K562 (cell line): ENCODE results near the gene ELSPBP1. TPM values are rescaled to one million over a fixed set of nuclear protein-coding genes. Genes with fewer than 3 reads are reported as not detected.

Source experiments
- ATAC-seq: fragments of 200-7000 bp; cut with Tn5 transposase; 3 replicates; pipeline ENCODE4 v1.9.1; 2020; ENCODE audit warnings: moderate library complexity
- BruUV-seq: library from RNA; stranded (reverse); fragments of 400-500 nt; replicated peaks from 2 replicates; lab custom pipeline; 2021; lab: Mats Ljungman, UMichigan
- CTCF ChIA-PET: fragments of 300-600 bp; formaldehyde crosslinking; extraction: SDS; loops from one replicate; lab custom pipeline; 2021; ENCODE audit warnings: low intra/inter-chr PET ratio; lab: Yijun Ruan, JAX
- POLR2A ChIA-PET: fragments of 300-600, 350-650 bp; sonication (Branson Sonifier 250); formaldehyde crosslinking; extraction: SDS; loops from one replicate; lab custom pipeline; 2021; ENCODE audit warnings: antibody characterized with exemption, inconsistent platforms; lab: Yijun Ruan, JAX
- DNase-seq, 4 experiments: peaks; one replicate each; pipeline versions ENCODE4 v3.0.0 to v3.0.0-alpha.2; 2011 to 2018; ENCODE audit warnings: low spot score in 3 of 4, mixed read lengths in 3 of 4; ENCODE audit errors: extremely low read depth in 1 of 4
- FAIRE-seq: peaks from 2 replicates; lab custom pipeline; 2011; peaks lifted over from hg19 to GRCh38; lab: Jason Lieb, UNC
- H2AFZ ChIP-seq: 2 replicates; pipeline ENCODE4 v1.6.0; 2011; ENCODE audit warnings: low read depth, low read length, control low read depth, inconsistent platforms
- H3K27ac ChIP-seq: fragments of 200-600 bp; 3 replicates; pipeline ENCODE4 v1.8.0; 2011; ENCODE audit warnings: low read depth, mild to moderate bottlenecking, control low read depth, inconsistent platforms, low read length, moderate library complexity, mixed read lengths; ENCODE audit errors: extremely low read depth
- H3K27me3 ChIP-seq, 2 experiments: fragments of 300-600 bp in 1 of 2; 2 replicates in 1 of 2; 3 replicates in 1 of 2; pipeline versions ENCODE4 v1.6.0 to v1.8.0; 2011; ENCODE audit warnings: inconsistent platforms in 2 of 2, low read length in 2 of 2, mild to moderate bottlenecking in 1 of 2, mixed read lengths in 1 of 2, moderate library complexity in 1 of 2; ENCODE audit not compliant: control insufficient read depth in 2 of 2, insufficient read depth in 2 of 2
- H3K36me3 ChIP-seq: fragments of 300-600 bp; 3 replicates; pipeline ENCODE4 v1.8.0; 2011; ENCODE audit warnings: mild to moderate bottlenecking, low read length, inconsistent platforms; ENCODE audit not compliant: control insufficient read depth, insufficient read depth
- H3K4me1 ChIP-seq, 2 experiments: fragments of 200-600 bp in 1 of 2; replicated peaks in 1 of 2; 2 replicates in 1 of 2; 3 replicates in 1 of 2; pipeline versions ENCODE4 v1.5.1 to v1.8.0; 2011; ENCODE audit warnings: inconsistent platforms in 2 of 2, low read length in 2 of 2, mild to moderate bottlenecking in 1 of 2, mixed read lengths in 1 of 2, moderate library complexity in 1 of 2; ENCODE audit not compliant: control insufficient read depth in 2 of 2, insufficient read depth in 2 of 2
- H3K4me2 ChIP-seq: 2 replicates; pipeline ENCODE4 v1.6.1; 2011; ENCODE audit warnings: low read length, control low read depth, inconsistent platforms, mixed read lengths; ENCODE audit not compliant: insufficient read depth
- H3K4me3 ChIP-seq: fragments of 200-600 bp; sonication (generic), shearing (Covaris generic); 2 replicates; pipeline ENCODE4 v1.5.1; 2016; ENCODE audit warnings: control low read depth, inconsistent platforms
- H3K79me2 ChIP-seq: fragments of 200-600 bp; 3 replicates; pipeline ENCODE4 v1.8.0; 2011; ENCODE audit warnings: low read length, inconsistent platforms; ENCODE audit not compliant: control insufficient read depth, insufficient read depth
- H3K9ac ChIP-seq, 2 experiments: 2 replicates each; pipeline versions ENCODE4 v1.6.0 to v1.6.1; 2011; ENCODE audit warnings: low read depth in 2 of 2, low read length in 2 of 2, control low read depth in 1 of 2, inconsistent platforms in 1 of 2, mild to moderate bottlenecking in 1 of 2, mixed read lengths in 1 of 2; ENCODE audit not compliant: insufficient read depth in 1 of 2
- H3K9me1 ChIP-seq: one replicate; pipeline ENCODE4 v1.6.0; 2011; ENCODE audit warnings: inconsistent platforms, mild to moderate bottlenecking, low read length, moderate library complexity; ENCODE audit not compliant: control insufficient read depth, insufficient read depth
- H3K9me3 ChIP-seq: replicated peaks from 2 replicates; pipeline ENCODE4 v1.5.1; 2011; ENCODE audit warnings: low read depth, low read length, inconsistent platforms; ENCODE audit not compliant: control insufficient read depth, insufficient read depth
- H4K20me1 ChIP-seq: replicated peaks from 2 replicates; pipeline ENCODE4 v1.6.1; 2011; ENCODE audit warnings: low read length, inconsistent platforms, mixed read lengths; ENCODE audit not compliant: control insufficient read depth, insufficient read depth
- HMG20B ChIP-seq: fragments of 250-450 bp; sonication (Bioruptor Pico); IDR thresholded peaks from 2 replicates; pipeline ENCODE4 v1.5.0; 2021; ENCODE audit warnings: mild to moderate bottlenecking
- PHB2 ChIP-seq: fragments of 450-650 bp; IDR thresholded peaks from 2 replicates; pipeline ENCODE4 v1.6.1; 2017; ENCODE audit warnings: low read depth
- PREB ChIP-seq: sonication (generic); formaldehyde crosslinking; IDR thresholded peaks from 2 replicates; pipeline ENCODE4 v1.8.1; 2023; ENCODE audit warnings: mild to moderate bottlenecking, missing genetic modification reagents
- PRMT5 ChIP-seq: sonication (generic); formaldehyde crosslinking; IDR thresholded peaks from 2 replicates; pipeline ENCODE4 v1.5.0; 2020; ENCODE audit warnings: missing genetic modification reagents
- RBM15 ChIP-seq: fragments of 200-400 bp; formaldehyde crosslinking; IDR thresholded peaks from 2 replicates; pipeline ENCODE4 v1.6.1; 2018; ENCODE audit warnings: mild to moderate bottlenecking, low read length, moderate library complexity; ENCODE audit not compliant: insufficient read depth
- RBM22 ChIP-seq: fragments of 200-400 bp; formaldehyde crosslinking; IDR thresholded peaks from 2 replicates; pipeline ENCODE4 v1.6.1; 2018; ENCODE audit warnings: low read length, low read depth; ENCODE audit not compliant: poor library complexity, severe bottlenecking
- RREB1 ChIP-seq: fragments of 250-450 bp; sonication (Bioruptor Pico); IDR thresholded peaks from 2 replicates; pipeline ENCODE4 v1.4.0; 2020
- STAT6 ChIP-seq: sonication (generic); formaldehyde crosslinking; IDR thresholded peaks from 2 replicates; pipeline ENCODE4 v1.8.1; 2023; ENCODE audit warnings: mild to moderate bottlenecking, missing genetic modification reagents
- ZNF224 ChIP-seq: sonication (generic); formaldehyde crosslinking; IDR thresholded peaks from 2 replicates; pipeline ENCODE4 v1.8.0; 2022; ENCODE audit warnings: mild to moderate bottlenecking, missing genetic modification reagents
- WGBS: fragments of 100-300 bp; shearing (Covaris generic); methylation state at CpG from one replicate; pipeline ENCODE4 v1.1.6; 2016; ENCODE audit warnings: low coverage, mixed read lengths; ENCODE audit not compliant: insufficient coverage; ENCODE audit errors: missing lambda C conversion rate; 5-methylcytosine and 5-hydroxymethylcytosine counted together
- in situ Hi-C: fragments of 300-500 bp; cut with MboI; formaldehyde crosslinking; loops from 4 replicates; pipeline ENCODE4 v1.15.0; 2018; ENCODE audit warnings: inconsistent platforms, mixed read lengths
- intact Hi-C: fragments of 100-400 bp; cut with micrococcal nuclease; formaldehyde crosslinking; loops from 2 replicates; pipeline ENCODE4 v1.14.2; 2022
- polyA plus RNA-seq, 8 experiments: library from polyadenylated mRNA; depleted of rRNA in 4 of 8; stranded (reverse) in 5 of 8; unstranded in 3 of 8; fragments of >200 nt; fragmentation: Nextera tagmentation in 2 of 8; fragmentation: Illumina TruSeq in 1 of 8; extraction: Ambion mirVana in 2 of 8; extraction: Trizol in 1 of 8; gene quantifications; 2 replicates each; pipeline versions ENCODE4 v1.2.1 to v1.2.3, GENCODE V29; 2011 to 2014; ENCODE audit warnings: inconsistent platforms in 1 of 8, missing spikeins in 1 of 8
- total RNA-seq, 7 experiments: library from RNA; depleted of rRNA in 6 of 7; stranded (reverse); fragments of >200 nt in 6 of 7; fragmentation: Illumina TruSeq in 2 of 7; extraction: Trizol in 2 of 7; gene quantifications; 2 replicates each; pipeline versions ENCODE4 v1.2.1 to v1.2.3, GENCODE V29; 2011 to 2021; ENCODE audit warnings: low replicate concordance in 1 of 7

Gene ELSPBP1
- total and polyA plus RNA-seq, 9 of the 15 experiments (the other 6 are each of a cell fraction or from before 2014, with no cell fraction given): not detected

GRCh38 chr19:48064509-48064908 lies 70.1 kb downstream of the ELSPBP1 start:
- peaks cover 12 to 56% of the 10 kb centered on the region in 2 experiments; a peak in 4 of 5 replicates for H3K27me3 ChIP-seq
- no peaks in the 10 kb centered on the region for H3K9me1 ChIP-seq
- H3K36me3 ChIP-seq: no peaks in the 10 kb centered on the region
- DNase-seq (no peak), ATAC-seq (no peak), FAIRE-seq (no peak)
- H3K27ac ChIP-seq: no peak overlapping the region
- ChIA-PET POLR2A (no interaction called here), CTCF (no interaction called here)
- H3K9me3 ChIP-seq: no peaks in the 10 kb centered on the region
- no TSS peak for BruUV-seq
- 0% methylated on average over 2 of the region's 2 CpGs for WGBS
- in situ Hi-C loops: no loop called here
- intact Hi-C loops: no loop called here
- H2AFZ ChIP-seq: no peak overlapping the region
- no peak overlapping the region for H3K4me2 ChIP-seq
- H3K4me3 ChIP-seq: no peak overlapping the region
- no peaks in the 10 kb centered on the region for H3K79me2 ChIP-seq
- H3K9ac ChIP-seq: no peak overlapping the region
- no peak for TF ChIP-seq PHB2
- no peak for TF ChIP-seq STAT6
- no peak for TF ChIP-seq PREB (CRISPR knock-in tag)
- TF ChIP-seq RREB1 (CRISPR knock-in tag): no peak
- TF ChIP-seq RBM15: no peak
- no peak for TF ChIP-seq PRMT5 (CRISPR knock-in tag)
- TF ChIP-seq HMG20B (CRISPR knock-in tag): no peak
- no peak for TF ChIP-seq ZNF224
- TF ChIP-seq RBM22: no peak
- H3K4me1 ChIP-seq: no peaks in the 10 kb centered on the region; a peak in 1 of 5 replicates
- no peaks in the 10 kb centered on the region; the same call in 1 of the 2 replicates for H4K20me1 ChIP-seq
